GM08714 (cell line): ENCODE results near the gene CZIB.

Experiments used
- H3K4me3 ChIP-seq: fragments of 200-500 bp; sonication (Bioruptor generic); 2 replicates; pipeline ENCODE4 v1.5.1; 2014; ENCODE audit warnings: mild to moderate bottlenecking, low read length, inconsistent platforms
- ZNF274 ChIP-seq: IDR thresholded peaks from 2 replicates; pipeline ENCODE4 v1.6.1; 2012; ENCODE audit warnings: mild to moderate bottlenecking, low read depth, low read length

The CZIB gene

DNA sequence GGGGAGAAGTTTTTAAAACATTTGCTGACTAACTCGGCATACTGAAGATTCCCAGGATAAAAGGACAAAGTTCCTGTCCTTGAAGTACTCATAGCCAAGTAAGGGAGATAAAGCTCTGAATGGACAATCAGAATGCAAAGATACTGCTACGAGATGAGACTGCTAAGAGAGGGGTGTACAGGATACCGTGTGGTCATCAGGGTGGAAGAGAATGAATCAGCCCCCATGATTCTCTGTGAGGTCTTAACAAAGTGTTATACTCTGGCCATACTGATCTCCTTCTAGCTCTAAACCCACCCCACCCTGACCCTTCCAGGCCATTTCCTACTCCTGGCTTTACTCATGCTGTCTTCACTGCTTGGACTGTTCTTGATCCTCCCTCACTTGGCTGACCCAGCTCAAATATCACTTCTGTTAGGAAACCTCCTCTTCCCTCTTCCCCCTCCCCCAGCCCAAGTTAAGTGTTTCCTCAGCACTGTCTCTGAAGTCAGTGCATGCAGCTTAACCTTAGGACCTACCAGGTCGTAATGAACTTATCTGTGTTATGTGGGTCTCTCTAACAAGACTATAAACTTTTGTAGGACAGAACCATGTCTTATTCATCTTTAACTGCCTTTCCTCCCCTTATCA is 33.7 kb upstream of the CZIB start:
- H3K4me3 ChIP-seq = no peak overlapping the region
- no peak for TF ChIP-seq ZNF274

DNA sequence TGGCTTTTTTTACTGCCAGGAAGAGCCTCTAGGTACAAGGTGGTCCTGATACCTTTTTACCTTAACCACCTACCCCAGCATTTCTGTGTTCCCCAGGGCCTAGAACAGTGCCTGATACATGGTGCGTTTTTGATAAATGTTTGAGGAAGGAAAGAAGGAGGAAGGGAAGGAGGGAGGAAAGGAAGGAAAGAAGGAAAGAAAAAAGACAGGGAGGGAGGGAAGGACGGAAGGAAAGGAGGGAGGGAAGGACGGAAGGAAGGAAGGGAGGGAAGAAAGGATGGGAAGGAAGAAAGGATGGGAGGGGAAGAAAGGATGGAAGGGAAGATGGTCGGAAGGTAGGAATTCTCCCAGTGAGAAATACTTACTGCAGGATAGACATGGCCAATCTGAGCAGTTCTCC is 29.9 kb upstream of the CZIB start:
- TF ChIP-seq ZNF274 = no peak
- H3K4me3 ChIP-seq = no peak overlapping the region

DNA sequence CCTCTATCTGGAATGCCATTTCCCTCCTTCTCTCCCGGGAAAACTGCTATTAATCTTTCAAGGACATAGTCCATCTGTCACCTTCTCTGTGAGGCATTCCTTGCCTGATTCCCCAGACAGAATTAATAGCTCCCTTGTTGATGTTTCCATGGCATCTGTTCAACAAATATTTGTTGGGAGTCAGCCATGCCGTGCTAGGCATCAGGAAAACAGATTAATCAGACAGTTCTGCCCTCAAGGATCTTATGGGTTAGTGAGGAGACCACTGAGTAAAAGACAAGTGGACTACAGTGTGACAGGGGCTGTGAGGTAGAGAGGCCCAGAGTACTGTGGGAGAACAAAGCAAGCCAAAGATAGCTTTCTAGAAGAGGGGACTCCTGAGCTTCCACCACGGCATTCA is 29.3 kb upstream of the CZIB start:
- TF ChIP-seq ZNF274 = no peak
- H3K4me3 ChIP-seq = no peak overlapping the region

DNA sequence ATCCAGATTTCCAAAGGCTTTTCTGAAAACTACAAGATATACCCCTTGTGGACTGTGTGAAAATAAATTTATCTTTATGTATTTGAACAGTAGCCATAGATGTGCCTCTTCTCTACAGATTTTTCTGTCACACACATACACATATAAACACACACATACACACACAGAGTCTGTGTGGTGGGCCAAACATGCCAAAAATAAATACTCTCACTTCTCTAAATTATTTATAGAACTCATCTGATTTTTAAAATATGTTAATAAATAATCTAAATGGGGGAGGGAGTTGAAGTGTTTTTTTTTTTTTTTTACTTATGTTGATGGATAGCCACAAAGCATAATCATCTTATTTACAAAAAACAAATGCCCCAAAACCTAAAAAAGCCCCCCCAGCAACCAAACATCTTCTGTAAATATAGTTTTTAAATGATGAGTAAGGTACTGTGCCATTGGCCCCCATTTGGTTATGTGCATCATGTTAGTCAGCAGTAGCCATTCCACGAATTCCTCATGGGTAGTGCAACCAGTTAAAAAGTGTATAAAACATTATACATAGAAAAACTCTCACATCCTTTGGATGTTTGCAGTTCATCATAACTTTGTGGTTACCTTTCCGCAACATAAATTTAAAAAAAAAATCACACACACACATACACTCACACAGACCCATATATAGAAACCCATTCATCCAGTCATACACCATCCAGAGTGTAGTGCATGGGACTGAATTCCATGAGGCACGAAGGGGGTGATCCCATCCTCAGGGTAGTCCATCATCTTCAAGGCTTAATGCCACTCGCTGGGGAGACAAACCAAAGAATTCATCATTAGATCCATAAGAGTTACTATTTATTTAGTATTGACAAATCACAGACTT is 26.1 kb upstream of the CZIB start:
- TF ChIP-seq ZNF274 = no peak
- H3K4me3 ChIP-seq = no peak overlapping the region

DNA sequence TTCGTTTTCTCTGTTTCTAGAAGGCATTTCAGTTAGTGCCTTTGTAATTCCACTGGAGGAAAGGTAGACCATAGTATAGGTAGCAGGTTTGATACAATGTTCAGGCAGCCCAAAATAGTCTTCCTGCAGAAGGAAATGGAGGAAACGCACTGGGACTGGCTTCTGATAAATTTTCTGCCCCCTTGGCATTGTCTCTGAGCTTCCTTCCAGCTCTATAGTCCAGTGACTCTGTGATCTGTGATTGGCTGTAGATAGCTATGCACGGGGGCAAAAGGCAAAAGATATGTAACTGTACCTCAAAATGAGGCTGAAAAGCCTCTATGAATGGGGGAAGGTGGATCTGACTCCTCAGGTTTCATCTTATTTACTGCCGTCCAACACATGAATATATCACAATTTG is 23.7 kb upstream of the CZIB start:
- no peak overlapping the region for H3K4me3 ChIP-seq
- no peak for TF ChIP-seq ZNF274

DNA sequence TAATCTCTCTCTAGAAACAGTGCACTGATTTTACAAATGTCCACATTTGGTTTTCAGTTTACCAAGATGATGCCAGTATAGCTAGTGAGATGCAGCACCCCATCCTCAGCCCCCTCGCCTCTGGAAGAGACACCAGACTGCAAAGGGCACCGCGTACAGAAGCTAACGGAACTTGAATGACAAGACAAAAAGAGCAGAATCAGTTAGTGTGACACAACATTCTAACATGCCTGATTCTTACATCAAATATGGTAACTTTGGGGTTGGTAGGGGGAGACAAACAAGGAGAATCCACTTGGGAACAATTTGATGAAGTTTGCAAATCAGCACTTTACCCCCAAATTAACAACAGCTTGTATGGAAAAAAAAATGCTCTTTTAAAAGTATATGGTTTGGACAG is 21.9 kb upstream of the CZIB start:
- TF ChIP-seq ZNF274 = no peak
- H3K4me3 ChIP-seq = no peak overlapping the region

DNA sequence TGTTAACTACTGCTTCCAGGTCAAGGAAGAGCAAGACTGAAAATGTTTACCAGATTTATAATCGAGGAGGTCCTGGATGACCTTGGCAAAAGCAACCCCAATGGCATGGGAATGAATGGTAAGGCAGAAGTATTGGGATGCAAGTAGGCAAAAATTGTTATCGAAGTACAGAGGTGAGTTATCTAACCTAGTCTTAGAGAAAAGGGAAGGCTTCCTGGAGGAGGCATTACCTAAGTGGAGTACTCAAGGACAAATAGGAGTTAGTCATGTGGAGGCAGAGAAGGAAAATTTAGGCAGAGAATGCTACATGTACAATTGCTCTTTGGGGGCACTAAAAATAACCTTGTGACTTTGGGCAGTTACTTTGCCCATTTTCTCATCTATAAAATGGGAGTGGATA is 21.4 kb upstream of the CZIB start:
- no peak overlapping the region for H3K4me3 ChIP-seq
- no peak for TF ChIP-seq ZNF274

DNA sequence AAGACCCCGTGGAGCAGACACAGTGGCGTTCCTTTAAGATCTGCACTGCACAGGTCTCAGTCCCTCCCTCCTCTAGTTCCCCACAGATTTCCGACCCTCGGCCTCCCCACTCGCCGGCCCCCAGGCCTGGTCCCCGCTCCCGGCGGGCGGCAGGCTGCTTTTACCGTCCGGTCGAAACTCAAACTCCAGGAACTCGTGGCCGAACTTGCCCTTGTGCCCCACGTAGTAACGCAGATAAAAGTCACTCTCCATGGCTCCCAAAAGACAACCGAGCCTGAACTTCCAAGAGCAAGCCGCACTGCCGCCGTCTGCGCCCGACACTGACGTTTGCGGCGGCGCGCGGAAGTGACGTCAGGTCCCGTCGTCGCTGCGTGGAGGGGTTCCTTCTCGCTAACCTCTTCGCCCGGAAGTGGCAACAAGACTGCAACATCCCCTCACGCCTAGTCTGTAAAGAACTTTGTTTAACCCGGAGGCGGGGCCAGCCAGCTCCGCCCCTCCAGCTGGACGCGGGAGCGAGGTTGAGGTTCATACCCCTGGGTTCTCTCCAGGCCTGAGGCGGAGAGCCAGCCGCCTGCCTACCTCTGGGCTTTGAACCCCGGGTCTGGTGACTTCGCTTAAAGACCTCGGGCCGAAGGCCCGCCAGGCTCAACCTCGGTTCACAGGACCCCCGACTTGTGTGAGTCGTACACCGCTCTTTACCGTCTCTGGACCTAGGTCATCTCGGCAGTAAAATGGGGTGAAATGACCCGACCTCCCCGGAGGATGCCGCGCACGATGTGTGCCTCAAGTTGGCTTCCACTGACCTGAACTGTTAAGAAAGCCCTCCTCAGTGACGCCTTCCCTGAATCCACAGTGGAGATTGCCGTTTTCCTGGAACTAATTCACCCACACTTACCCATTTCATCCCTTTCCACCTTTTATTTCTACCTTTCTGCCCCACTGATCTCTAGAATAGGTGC is 18.0 kb upstream of the CZIB start, which contains the start of gene MAGOH:
Gene MAGOH (minus strand): TSS at position 322 of the 959 bp plus-strand sequence. CDS start 70 bp downstream, at position 252.
- no peak for TF ChIP-seq ZNF274
- H3K4me3 ChIP-seq = peak within 1 kb of the TSS; percentile 95

DNA sequence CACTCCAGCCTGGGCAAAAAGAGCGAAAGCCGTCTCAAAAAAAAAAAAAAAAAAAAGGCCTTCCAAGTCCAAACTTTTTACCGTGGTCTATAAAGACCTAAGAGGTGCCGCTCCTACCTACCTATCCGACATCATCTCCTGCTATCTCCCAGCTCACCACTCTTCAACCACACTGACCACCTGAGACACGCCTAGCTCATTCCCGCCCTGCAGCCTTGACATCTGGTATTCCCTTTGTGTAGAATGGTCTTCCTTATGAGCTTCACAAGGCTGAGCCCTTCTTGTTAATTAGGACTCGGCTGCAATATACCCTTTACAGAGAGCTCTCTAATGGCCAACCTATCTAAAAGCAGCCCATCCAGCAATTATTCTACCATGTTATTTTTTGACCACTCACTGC is 17.2 kb upstream of the CZIB start:
- peak overlapping the region; percentile 95 for H3K4me3 ChIP-seq
- TF ChIP-seq ZNF274 = no peak

DNA sequence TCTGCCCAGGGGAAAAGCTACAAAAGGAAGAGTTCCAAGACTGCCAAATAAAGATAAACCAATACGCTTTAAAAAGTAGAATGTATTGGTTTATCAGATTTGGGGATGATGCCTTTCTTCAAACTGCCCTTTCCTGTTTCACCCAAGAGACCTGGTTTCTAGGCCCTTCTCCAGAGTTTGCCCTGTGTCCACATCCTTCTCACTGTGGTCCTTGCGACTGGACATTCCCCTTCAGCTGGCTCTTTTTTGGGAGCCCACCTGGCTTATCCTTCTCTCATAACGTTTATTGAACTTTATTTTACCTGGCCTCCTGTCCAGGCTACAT is 490 bp upstream of the CZIB start:
- H3K4me3 ChIP-seq = peak overlapping the region; percentile 79

DNA sequence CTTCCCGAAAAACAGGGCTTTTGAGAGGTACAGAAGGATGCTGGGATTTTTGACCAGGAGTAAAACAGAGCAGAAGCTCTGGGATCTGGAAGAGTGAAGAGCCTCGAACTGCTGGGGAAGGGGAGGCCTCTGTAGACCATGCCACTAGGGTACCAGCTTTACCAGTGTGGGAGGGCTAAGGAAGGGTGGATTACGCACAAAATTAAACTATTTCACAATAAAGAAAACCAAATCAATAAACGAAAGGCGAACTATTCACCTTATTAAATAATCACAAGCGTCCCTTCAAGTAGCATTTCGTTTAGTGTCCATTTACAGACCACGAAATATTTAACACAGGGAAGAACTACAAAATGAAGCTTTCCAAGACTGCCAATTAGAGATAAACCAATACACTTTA is 723 bp downstream of the CZIB start:
- TF ChIP-seq ZNF274 = no peak
- H3K4me3 ChIP-seq = peak overlapping the region; percentile 79

More for the DNA sequence above, 490 bp upstream of the CZIB start:
- TF ChIP-seq ZNF274 = no peak

DNA sequence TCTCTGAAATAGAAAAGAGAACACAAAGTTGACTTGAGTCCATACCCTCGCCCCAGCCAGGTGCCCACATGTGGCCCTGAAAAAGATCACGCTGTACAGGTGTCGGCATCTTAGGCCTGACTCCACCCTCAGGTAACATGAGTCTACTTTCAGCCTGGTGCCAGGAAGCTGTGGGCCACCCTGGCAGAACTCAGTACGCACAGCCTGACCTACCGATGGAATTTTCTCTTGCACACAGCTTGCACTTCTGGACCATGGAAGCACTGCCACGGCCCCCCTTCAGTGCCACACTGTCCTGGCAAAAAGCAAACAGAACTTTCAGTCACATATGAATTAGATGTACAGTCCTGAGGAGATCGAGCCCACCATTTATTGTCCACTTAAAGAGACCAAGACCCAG is 2.2 kb downstream of the CZIB start:
- TF ChIP-seq ZNF274 = no peak
- no peak overlapping the region for H3K4me3 ChIP-seq

DNA sequence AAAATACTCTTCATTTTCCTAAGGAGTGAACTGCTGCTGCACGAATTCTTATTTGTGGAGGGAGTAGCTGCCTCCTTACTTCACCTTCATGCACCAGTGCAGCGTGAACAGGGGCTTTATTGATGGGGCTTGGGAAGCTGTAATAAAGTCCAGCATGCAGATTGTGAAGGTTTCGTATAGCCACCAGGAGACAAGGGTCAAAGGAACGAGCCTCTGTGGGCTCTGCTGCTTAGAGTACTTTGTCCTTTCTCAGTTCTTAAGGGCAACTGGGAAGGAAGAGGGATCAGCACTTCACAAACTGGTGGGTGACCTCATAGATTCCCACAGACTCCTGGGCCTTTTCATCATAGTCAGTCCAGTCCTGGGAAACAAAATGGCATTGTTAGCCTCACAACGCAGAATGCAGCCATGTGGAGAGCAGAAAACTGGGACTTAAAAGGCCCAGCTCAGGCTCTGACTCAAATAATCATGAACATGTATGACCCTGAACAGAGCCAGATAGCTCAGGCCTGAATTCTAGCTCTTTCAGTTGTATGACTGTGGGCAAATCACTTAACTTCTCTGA is 6.0 kb downstream of the CZIB start:
- no peak overlapping the region for H3K4me3 ChIP-seq
- TF ChIP-seq ZNF274 = no peak

DNA sequence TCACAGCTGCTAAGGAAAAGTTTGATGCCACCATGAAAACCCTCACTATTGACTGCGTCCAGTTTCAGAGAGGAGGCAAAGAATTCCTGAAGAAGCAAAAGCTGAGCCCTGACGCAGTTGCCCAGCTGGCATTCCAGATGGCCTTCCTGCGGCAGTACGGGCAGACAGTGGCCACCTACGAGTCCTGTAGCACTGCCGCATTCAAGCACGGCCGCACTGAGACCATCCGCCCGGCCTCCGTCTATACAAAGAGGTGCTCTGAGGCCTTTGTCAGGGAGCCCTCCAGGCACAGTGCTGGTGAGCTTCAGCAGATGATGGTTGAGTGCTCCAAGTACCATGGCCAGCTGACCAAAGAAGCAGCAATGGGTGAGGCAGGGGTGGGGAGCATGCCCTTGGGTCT is 9.5 kb downstream of the CZIB start:
- H3K4me3 ChIP-seq = no peak overlapping the region
- TF ChIP-seq ZNF274 = no peak
